MCF 10A (cell line): ENCODE results near the gene GJA5. TPM values are rescaled to one million over a fixed set of nuclear protein-coding genes. Genes with fewer than 3 reads are reported as not detected.

ENCODE experiments used
- BruUV-seq: library from RNA; stranded (reverse); fragments of 400-500 nt; replicated peaks from 2 replicates; lab custom pipeline; 2021; lab: Mats Ljungman, UMichigan
- CTCF ChIA-PET: fragments of 300-600 bp; sonication (Branson Sonifier 250); formaldehyde crosslinking; extraction: SDS; loops from one replicate; lab custom pipeline; 2021; ENCODE audit warnings: antibody characterized with exemption, inconsistent platforms; lab: Yijun Ruan, JAX
- POLR2A ChIA-PET: fragments of 300-600, 350-650 bp; sonication (Branson Sonifier 250); formaldehyde crosslinking; extraction: SDS; loops from one replicate; lab custom pipeline; 2020; ENCODE audit warnings: antibody characterized with exemption, inconsistent platforms; lab: Yijun Ruan, JAX
- DNase-seq: peaks from one replicate; pipeline ENCODE4 v3.0.0-alpha.2; 2018; ENCODE audit not compliant: unreplicated experiment
- H3K27ac Mint-ChIP-seq: one replicate; pipeline ENCODE4 v1.8.0; 2022; ENCODE audit warnings: mild to moderate bottlenecking, low read depth, mixed read lengths; ENCODE audit not compliant: unreplicated experiment
- H3K27me3 Mint-ChIP-seq: one replicate; pipeline ENCODE4 v1.8.0; 2022; ENCODE audit warnings: mixed read lengths; ENCODE audit not compliant: insufficient read depth, unreplicated experiment
- H3K36me3 Mint-ChIP-seq: one replicate; pipeline ENCODE4 v1.8.0; 2022; ENCODE audit warnings: mild to moderate bottlenecking, moderate library complexity, mixed read lengths; ENCODE audit not compliant: insufficient read depth, unreplicated experiment
- H3K4me1 Mint-ChIP-seq: one replicate; pipeline ENCODE4 v1.8.0; 2022; ENCODE audit warnings: mixed read lengths; ENCODE audit not compliant: insufficient read depth, unreplicated experiment
- H3K4me3 Mint-ChIP-seq: one replicate; pipeline ENCODE4 v1.8.0; 2022; ENCODE audit warnings: mild to moderate bottlenecking, moderate library complexity, mixed read lengths; ENCODE audit not compliant: unreplicated experiment
- H3K9me3 Mint-ChIP-seq: one replicate; pipeline ENCODE4 v1.8.0; 2022; ENCODE audit warnings: mixed read lengths; ENCODE audit not compliant: unreplicated experiment
- CTCF ChIP-seq: fragments of 200-600 bp; IDR thresholded peaks from one replicate; pipeline ENCODE4 v1.8.0; 2022; ENCODE audit warnings: antibody characterized with exemption, mild to moderate bottlenecking; ENCODE audit not compliant: unreplicated experiment
- intact Hi-C: fragments of 100-400 bp; cut with micrococcal nuclease; formaldehyde crosslinking; loops from 2 replicates; pipeline ENCODE4 v1.14.1; 2022
- total RNA-seq: library from RNA; stranded (reverse); gene quantifications from 2 replicates; pipeline ENCODE4 v1.2.3, GENCODE V29; 2022

The GJA5 gene
- total RNA-seq, 1 experiment from 2014 or later, result 0.28 TPM

- TF ChIP-seq CTCF, result no peak
- no peaks in the 10 kb centered on the region for H3K36me3 Mint-ChIP-seq
- no peaks in the 10 kb centered on the region for H3K27me3 Mint-ChIP-seq
- no peaks in the 10 kb centered on the region for H3K9me3 Mint-ChIP-seq
- CTCF ChIA-PET, result interaction anchor here (0.7 to 2.0 kb wide), 8 partner anchors 7 to 152 kb away, joined by 3 to 9 read pairs (median 3); no protein-coding TSS in a partner anchor
- no TSS peak for BruUV-seq
- no peak overlapping the region for H3K27ac Mint-ChIP-seq
- no peak for DNase-seq
- intact Hi-C loops, result no loop called here
- POLR2A ChIA-PET, result interaction anchor here (1.2 kb wide), 2 partner anchors 8 to 17 kb away, joined by 3 to 4 read pairs; no protein-coding TSS in a partner anchor
- H3K4me1 Mint-ChIP-seq, result no peaks in the 10 kb centered on the region
- no peak overlapping the region for H3K4me3 Mint-ChIP-seq
These were observed 20.0 kb downstream of the GJA5 start for GRCh38 chr1:147740391-147740790.

GRCh38 chr1:147738739-147739476, 21.5 kb downstream of the GJA5 start:
- POLR2A ChIA-PET, result interaction anchor here (1.3 kb wide), 1 partner anchor 18 kb away, joined by 3 read pairs; no protein-coding TSS in a partner anchor
- no peaks in the 10 kb centered on the region for H3K4me1 Mint-ChIP-seq
- CTCF ChIA-PET, result interaction anchor here (1.3 kb wide), 1 partner anchor 13 kb away, joined by 3 read pairs; no protein-coding TSS in a partner anchor
- no peaks in the 10 kb centered on the region for H3K27me3 Mint-ChIP-seq
- no peak overlapping the region for H3K27ac Mint-ChIP-seq
- H3K4me3 Mint-ChIP-seq, result no peak overlapping the region
- H3K9me3 Mint-ChIP-seq, result no peaks in the 10 kb centered on the region
- no peaks in the 10 kb centered on the region for H3K36me3 Mint-ChIP-seq
- TF ChIP-seq CTCF, result no peak
- DNase-seq, result no peak
- intact Hi-C loops, result no loop called here
- no TSS peak for BruUV-seq

- H3K27ac Mint-ChIP-seq, result no peak overlapping the region
- intact Hi-C loops, result no loop called here
- H3K27me3 Mint-ChIP-seq, result no peaks in the 10 kb centered on the region
- H3K36me3 Mint-ChIP-seq, result no peaks in the 10 kb centered on the region
- BruUV-seq, result no TSS peak
- no peaks in the 10 kb centered on the region for H3K4me1 Mint-ChIP-seq
- ChIA-PET POLR2A (interaction anchor here (1.3 kb wide), 1 partner anchor 19 kb away, joined by 3 read pairs; no protein-coding TSS in a partner anchor), CTCF (interaction anchor here (1.0 to 2.3 kb wide), 4 partner anchors 13 to 155 kb away, joined by 3 to 9 read pairs (median 6); no protein-coding TSS in a partner anchor)
- TF ChIP-seq CTCF, result no peak
- H3K9me3 Mint-ChIP-seq, result no peaks in the 10 kb centered on the region
- H3K4me3 Mint-ChIP-seq, result no peak overlapping the region
- no peak for DNase-seq
These were observed 22.3 kb downstream of the GJA5 start for GRCh38 chr1:147738129-147738528.

GRCh38 chr1:147736883-147737282, 23.5 kb downstream of the GJA5 start:
- H3K27me3 Mint-ChIP-seq, result peaks cover 4% of the 10 kb centered on the region
- no peak for DNase-seq
- H3K4me1 Mint-ChIP-seq, result no peaks in the 10 kb centered on the region
- CTCF ChIA-PET, result interaction anchor here (0.6 to 2.3 kb wide), 7 partner anchors 11 to 240 kb away, joined by 3 to 9 read pairs (median 4); no protein-coding TSS in a partner anchor
- BruUV-seq, result no TSS peak
- POLR2A ChIA-PET, result no interaction called here
- no peak overlapping the region for H3K27ac Mint-ChIP-seq
- H3K36me3 Mint-ChIP-seq, result no peaks in the 10 kb centered on the region
- no peak overlapping the region for H3K4me3 Mint-ChIP-seq
- no peaks in the 10 kb centered on the region for H3K9me3 Mint-ChIP-seq
- intact Hi-C loops, result no loop called here
- no peak for TF ChIP-seq CTCF
